Activated gamma-delta T cell treated with Interleukin-2 at 50 U/mL for 16 hours (primary cell): ENCODE results near the gene AMFR.

Experiments used
- DNase-seq: peaks from one replicate; pipeline ENCODE4 v3.0.0-alpha.2; 2020

AMFR gene

GRCh38 chr16:56345406-56346050, 79.8 kb downstream of the AMFR start:
- DNase-seq: no peak

- DNase-seq: no peak
Measured at GRCh38 chr16:56344518-56345405, 80.6 kb downstream of the AMFR start.

GRCh38 chr16:56343661-56344517, 81.5 kb downstream of the AMFR start:
- DNase-seq: no peak

- no peak for DNase-seq
Measured at GRCh38 chr16:56341656-56342399, 83.5 kb downstream of the AMFR start.

GRCh38 chr16:56340864-56341365, 84.4 kb downstream of the AMFR start:
- no peak for DNase-seq

- DNase-seq: no peak
Measured at GRCh38 chr16:56340416-56340815, 84.9 kb downstream of the AMFR start.

GRCh38 chr16:56339431-56340195, 85.7 kb downstream of the AMFR start:
- DNase-seq: no peak

GRCh38 chr16:56338566-56339318, 86.6 kb downstream of the AMFR start:
- no peak for DNase-seq

- no peak for DNase-seq
Measured at GRCh38 chr16:56337858-56338325, 87.5 kb downstream of the AMFR start.

- DNase-seq: no peak
Measured at GRCh38 chr16:56337131-56337857, 88.1 kb downstream of the AMFR start.

- DNase-seq: no peak
Measured at GRCh38 chr16:56336711-56337110, 88.6 kb downstream of the AMFR start.

GRCh38 chr16:56336071-56336688, 89.2 kb downstream of the AMFR start:
- no peak for DNase-seq

- no peak for DNase-seq
Measured at GRCh38 chr16:56334761-56335160, 90.6 kb downstream of the AMFR start.

- no peak for DNase-seq
Measured at GRCh38 chr16:56332464-56333079, 92.8 kb downstream of the AMFR start.

GRCh38 chr16:56331915-56332314, 93.4 kb downstream of the AMFR start:
- no peak for DNase-seq

GRCh38 chr16:56331399-56331798, 93.9 kb downstream of the AMFR start:
- no peak for DNase-seq

GRCh38 chr16:56330476-56330875, 94.9 kb downstream of the AMFR start:
- no peak for DNase-seq

- DNase-seq: no peak
Measured at GRCh38 chr16:56329887-56330286, 95.5 kb downstream of the AMFR start.
